GM23338 (cell line): ENCODE measurements around the gene GPRC5C. TPM values are rescaled to one million over a fixed set of nuclear protein-coding genes. Genes with fewer than 3 reads are reported as not detected.

Experiments used
- ATAC-seq: fragments of 200-7000 bp; cut with Tn5 transposase; 3 replicates; pipeline ENCODE4 v1.9.1; 2020
- DNase-seq: peaks from one replicate; pipeline ENCODE4 v3.0.0-alpha.2; 2015; ENCODE audit warnings: low spot score
- H2AFZ ChIP-seq: fragments of 200-600 bp; sonication (generic); 2 replicates; pipeline ENCODE4 v1.8.0; 2016; ENCODE audit warnings: antibody characterized with exemption, mild to moderate bottlenecking, moderate library complexity
- H3F3A ChIP-seq: fragments of 200-600 bp; sonication (generic); replicated peaks from 2 replicates; pipeline ENCODE4 v1.8.0; 2017; ENCODE audit warnings: antibody characterized with exemption, mixed run types, low read depth
- H3K27ac ChIP-seq: fragments of 200-600 bp; sonication (generic); 2 replicates; pipeline ENCODE4 v1.6.1; 2016; ENCODE audit warnings: low read depth
- H3K27me3 ChIP-seq: fragments of 200-600 bp; sonication (generic); 2 replicates; pipeline ENCODE4 v1.8.0; 2016; ENCODE audit warnings: mild to moderate bottlenecking, mixed run types, moderate library complexity; ENCODE audit not compliant: insufficient read depth
- H3K36me3 ChIP-seq: fragments of 200-600 bp; sonication (generic); 2 replicates; pipeline ENCODE4 v1.8.0; 2016; ENCODE audit warnings: mild to moderate bottlenecking; ENCODE audit not compliant: insufficient read depth
- H3K4me1 ChIP-seq: fragments of 200-600 bp; sonication (generic); 2 replicates; pipeline ENCODE4 v1.8.0; 2016; ENCODE audit warnings: mild to moderate bottlenecking, moderate library complexity; ENCODE audit not compliant: insufficient read depth
- H3K4me2 ChIP-seq: fragments of 200-600 bp; sonication (generic); 2 replicates; pipeline ENCODE4 v1.7.1; 2017; ENCODE audit warnings: mixed run types
- H3K4me3 ChIP-seq: fragments of 200-600 bp; sonication (generic); 2 replicates; pipeline ENCODE4 v1.6.1; 2016; ENCODE audit warnings: mixed run types
- H3K79me2 ChIP-seq: fragments of 200-600 bp; sonication (generic); replicated peaks from 2 replicates; pipeline ENCODE4 v1.8.0; 2017; ENCODE audit warnings: mild to moderate bottlenecking; ENCODE audit not compliant: insufficient read depth
- H3K9me2 ChIP-seq: fragments of 200-600 bp; sonication (generic); 2 replicates; pipeline ENCODE4 v1.8.0; 2017; ENCODE audit not compliant: insufficient read depth
- H4K20me1 ChIP-seq: fragments of 200-600 bp; sonication (generic); replicated peaks from 2 replicates; pipeline ENCODE4 v1.8.0; 2017; ENCODE audit warnings: mild to moderate bottlenecking; ENCODE audit not compliant: insufficient read depth
- H3K27ac Mint-ChIP-seq: 2 replicates; pipeline ENCODE4 v1.8.0; 2020; ENCODE audit warnings: inconsistent platforms, mild to moderate bottlenecking, moderate library complexity, mixed read lengths
- H3K27me3 Mint-ChIP-seq: 3 replicates; pipeline ENCODE4 v1.8.0; 2022; ENCODE audit warnings: low read depth, mild to moderate bottlenecking, moderate library complexity, mixed read lengths, inconsistent platforms; ENCODE audit not compliant: insufficient read depth, poor library complexity
- H3K36me3 Mint-ChIP-seq: 3 replicates; pipeline ENCODE4 v1.8.0; 2021; ENCODE audit warnings: low read depth, mild to moderate bottlenecking, inconsistent platforms, moderate library complexity, mixed read lengths
- H3K4me1 Mint-ChIP-seq: 3 replicates; pipeline ENCODE4 v1.8.0; 2020; ENCODE audit warnings: mild to moderate bottlenecking, inconsistent platforms, mixed read lengths
- H3K4me3 Mint-ChIP-seq: 3 replicates; pipeline ENCODE4 v1.8.0; 2021; ENCODE audit warnings: moderate library complexity, mild to moderate bottlenecking, inconsistent platforms, mixed read lengths
- H3K9me3 Mint-ChIP-seq: 3 replicates; pipeline ENCODE4 v1.8.0; 2020; ENCODE audit warnings: moderate library complexity, mild to moderate bottlenecking, inconsistent platforms, mixed read lengths
- CREB1 ChIP-seq: fragments of 250-450 bp; sonication (Bioruptor Pico); IDR thresholded peaks from 2 replicates; pipeline ENCODE4 v1.5.0; 2020; ENCODE audit warnings: low read depth, mild to moderate bottlenecking, moderate library complexity
- EZH2 ChIP-seq: fragments of 200-600 bp; sonication (generic); IDR thresholded peaks from one replicate; pipeline ENCODE4 v1.8.0; 2017; ENCODE audit warnings: antibody characterized with exemption, mild to moderate bottlenecking, low read depth; ENCODE audit not compliant: unreplicated experiment
- EZH2phosphoT487 ChIP-seq: fragments of 200-600 bp; sonication (generic); IDR thresholded peaks from one replicate; pipeline ENCODE4 v1.8.1; 2018; ENCODE audit warnings: antibody characterized with exemption; ENCODE audit not compliant: unreplicated experiment
- JUNB ChIP-seq: IDR thresholded peaks from one replicate; pipeline ENCODE4 v1.6.1; 2016; ENCODE audit warnings: antibody characterized with exemption; ENCODE audit not compliant: unreplicated experiment
- NANOG ChIP-seq: IDR thresholded peaks from 2 replicates; pipeline ENCODE4 v1.6.1; 2016; ENCODE audit warnings: antibody characterized with exemption, borderline replicate concordance
- POLR2AphosphoS5 ChIP-seq: IDR thresholded peaks from 2 replicates; pipeline ENCODE4 v1.6.1; 2016; ENCODE audit warnings: antibody characterized with exemption, low read depth
- STAT1 ChIP-seq: IDR thresholded peaks from one replicate; pipeline ENCODE4 v1.6.1; 2016; ENCODE audit warnings: antibody characterized with exemption; ENCODE audit not compliant: unreplicated experiment
- ZNF331 ChIP-seq: fragments of 250-450 bp; sonication (Bioruptor Pico); IDR thresholded peaks from 2 replicates; pipeline ENCODE4 v1.5.0; 2020; ENCODE audit warnings: low read depth, mild to moderate bottlenecking, moderate library complexity
- polyA plus RNA-seq: library from polyadenylated mRNA; unstranded; fragments of >200 nt; fragmentation: Nextera tagmentation; extraction: Ambion mirVana; gene quantifications from 2 replicates; pipeline ENCODE4 v1.2.1, GENCODE V29; 2016
- total RNA-seq: library from RNA; depleted of rRNA; stranded (reverse); fragments of >200 nt; shearing (Covaris generic); gene quantifications from 2 replicates; pipeline ENCODE4 v1.2.3, GENCODE V29; 2014
- TF ChIP-seq, protein P1 (sequence below): IDR thresholded peaks from one replicate; pipeline ENCODE4 v1.6.1; 2018; ENCODE audit warnings: antibody characterized with exemption; ENCODE audit not compliant: unreplicated experiment
- TF ChIP-seq, protein P2 (sequence below): IDR thresholded peaks from 2 replicates; pipeline ENCODE4 v1.6.1; 2016; ENCODE audit warnings: antibody characterized with exemption
- TF ChIP-seq, protein P3 (sequence below): fragments of 250-450 bp; sonication (Bioruptor Pico); IDR thresholded peaks from 2 replicates; pipeline ENCODE4 v1.5.0; 2020; ENCODE audit warnings: mild to moderate bottlenecking, moderate library complexity

Gene GPRC5C
- total and polyA plus RNA-seq, 2 experiments from 2014 or later: 9.0 to 22.4 TPM

DNA sequence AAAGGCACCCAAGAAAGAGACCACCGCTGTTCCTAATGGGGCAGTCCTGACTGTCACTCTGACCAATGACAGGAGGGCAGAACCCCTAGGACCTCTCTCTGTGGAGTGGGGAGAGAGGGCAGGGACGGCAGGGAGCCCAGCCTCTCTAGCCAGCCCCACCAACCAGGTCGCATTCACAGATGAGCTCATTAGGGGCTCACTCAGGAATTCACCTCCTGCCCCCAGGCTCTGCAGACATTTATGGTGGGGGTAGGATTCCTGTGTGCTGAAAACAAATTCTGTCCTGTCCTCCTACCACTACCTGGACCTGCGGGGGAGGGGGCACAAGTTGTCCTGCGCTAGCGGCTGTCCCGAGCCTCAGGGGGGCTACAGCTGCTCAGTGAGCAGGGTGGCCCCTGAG, 27.7 kb upstream of the GPRC5C start:
- Histone ChIP-seq H3K4me3 (peak overlapping the region; percentile 41), H3F3A (0 out of 2 replicates have a peak, but pooled peaks cover 4% of the 10 kb centered on the region), H4K20me1 (no peaks in the 10 kb centered on the region), H3K9me2 (no peaks in the 10 kb centered on the region), H3K4me2 (peak overlapping the region; percentile 75), H3K4me1 (peaks cover 14% of the 10 kb centered on the region), H2AFZ (peak overlapping the region; percentile 94), H3K79me2 (no peaks in the 10 kb centered on the region), H3K27ac (peak overlapping the region; percentile 78), H3K27me3 (no peaks in the 10 kb centered on the region), H3K36me3 (no peaks in the 10 kb centered on the region)
- Mint-ChIP-seq H3K4me3 (peak overlapping the region; percentile 20; the same call in 1 of the 3 replicates), H3K4me1 (peaks cover 16% of the 10 kb centered on the region), H3K9me3 (no peaks in the 10 kb centered on the region), H3K27ac (peak overlapping the region; percentile 27; the same call in 1 of the 2 replicates), H3K27me3 (peaks cover 11% of the 10 kb centered on the region), H3K36me3 (no peaks in the 10 kb centered on the region)
- ATAC-seq (peak; percentile 93), DNase-seq (peak; percentile 76)
- TF ChIP-seq ZNF331 (CRISPR knock-in tag): no peak
- no peak for TF ChIP-seq EZH2phosphoT487
- no peak for TF ChIP-seq JUNB
- no peak for TF ChIP-seq CREB1 (CRISPR knock-in tag)
- TF ChIP-seq, protein P1, sequence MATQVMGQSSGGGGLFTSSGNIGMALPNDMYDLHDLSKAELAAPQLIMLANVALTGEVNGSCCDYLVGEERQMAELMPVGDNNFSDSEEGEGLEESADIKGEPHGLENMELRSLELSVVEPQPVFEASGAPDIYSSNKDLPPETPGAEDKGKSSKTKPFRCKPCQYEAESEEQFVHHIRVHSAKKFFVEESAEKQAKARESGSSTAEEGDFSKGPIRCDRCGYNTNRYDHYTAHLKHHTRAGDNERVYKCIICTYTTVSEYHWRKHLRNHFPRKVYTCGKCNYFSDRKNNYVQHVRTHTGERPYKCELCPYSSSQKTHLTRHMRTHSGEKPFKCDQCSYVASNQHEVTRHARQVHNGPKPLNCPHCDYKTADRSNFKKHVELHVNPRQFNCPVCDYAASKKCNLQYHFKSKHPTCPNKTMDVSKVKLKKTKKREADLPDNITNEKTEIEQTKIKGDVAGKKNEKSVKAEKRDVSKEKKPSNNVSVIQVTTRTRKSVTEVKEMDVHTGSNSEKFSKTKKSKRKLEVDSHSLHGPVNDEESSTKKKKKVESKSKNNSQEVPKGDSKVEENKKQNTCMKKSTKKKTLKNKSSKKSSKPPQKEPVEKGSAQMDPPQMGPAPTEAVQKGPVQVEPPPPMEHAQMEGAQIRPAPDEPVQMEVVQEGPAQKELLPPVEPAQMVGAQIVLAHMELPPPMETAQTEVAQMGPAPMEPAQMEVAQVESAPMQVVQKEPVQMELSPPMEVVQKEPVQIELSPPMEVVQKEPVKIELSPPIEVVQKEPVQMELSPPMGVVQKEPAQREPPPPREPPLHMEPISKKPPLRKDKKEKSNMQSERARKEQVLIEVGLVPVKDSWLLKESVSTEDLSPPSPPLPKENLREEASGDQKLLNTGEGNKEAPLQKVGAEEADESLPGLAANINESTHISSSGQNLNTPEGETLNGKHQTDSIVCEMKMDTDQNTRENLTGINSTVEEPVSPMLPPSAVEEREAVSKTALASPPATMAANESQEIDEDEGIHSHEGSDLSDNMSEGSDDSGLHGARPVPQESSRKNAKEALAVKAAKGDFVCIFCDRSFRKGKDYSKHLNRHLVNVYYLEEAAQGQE: no peak
- TF ChIP-seq EZH2: no peak

DNA sequence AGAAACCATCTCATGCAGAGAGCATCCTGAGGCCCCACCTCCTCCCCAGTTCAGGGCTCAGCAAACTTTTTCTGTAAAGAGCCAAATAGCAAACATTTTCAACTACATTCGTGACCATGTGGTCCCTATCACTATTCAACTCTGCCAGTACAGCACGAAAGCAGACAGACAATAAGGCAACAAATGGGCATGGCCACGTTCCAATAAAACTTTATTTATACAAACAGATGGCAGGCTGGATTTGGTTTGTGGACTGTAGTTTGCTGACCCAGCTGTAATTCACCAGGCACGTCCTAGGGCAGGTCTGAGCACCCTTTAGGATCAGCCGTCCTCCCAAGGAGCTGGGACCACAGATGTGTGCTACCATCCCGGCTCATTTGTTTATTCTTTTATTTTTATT, 27.1 kb upstream of the GPRC5C start:
- no peaks in the 10 kb centered on the region for H3K79me2 ChIP-seq
- peak overlapping the region; percentile 94 for H2AFZ ChIP-seq
- ATAC-seq: no peak; the same call in 2 of the 3 replicates
- no peak for TF ChIP-seq EZH2
- no peak for TF ChIP-seq STAT1
- TF ChIP-seq POLR2AphosphoS5: no peak
- no peak for TF ChIP-seq EZH2phosphoT487
- TF ChIP-seq CREB1 (CRISPR knock-in tag): no peak
- TF ChIP-seq, protein P2, sequence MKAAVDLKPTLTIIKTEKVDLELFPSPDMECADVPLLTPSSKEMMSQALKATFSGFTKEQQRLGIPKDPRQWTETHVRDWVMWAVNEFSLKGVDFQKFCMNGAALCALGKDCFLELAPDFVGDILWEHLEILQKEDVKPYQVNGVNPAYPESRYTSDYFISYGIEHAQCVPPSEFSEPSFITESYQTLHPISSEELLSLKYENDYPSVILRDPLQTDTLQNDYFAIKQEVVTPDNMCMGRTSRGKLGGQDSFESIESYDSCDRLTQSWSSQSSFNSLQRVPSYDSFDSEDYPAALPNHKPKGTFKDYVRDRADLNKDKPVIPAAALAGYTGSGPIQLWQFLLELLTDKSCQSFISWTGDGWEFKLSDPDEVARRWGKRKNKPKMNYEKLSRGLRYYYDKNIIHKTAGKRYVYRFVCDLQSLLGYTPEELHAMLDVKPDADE: no peak
- TF ChIP-seq ZNF331 (CRISPR knock-in tag): no peak
- TF ChIP-seq, protein P3, sequence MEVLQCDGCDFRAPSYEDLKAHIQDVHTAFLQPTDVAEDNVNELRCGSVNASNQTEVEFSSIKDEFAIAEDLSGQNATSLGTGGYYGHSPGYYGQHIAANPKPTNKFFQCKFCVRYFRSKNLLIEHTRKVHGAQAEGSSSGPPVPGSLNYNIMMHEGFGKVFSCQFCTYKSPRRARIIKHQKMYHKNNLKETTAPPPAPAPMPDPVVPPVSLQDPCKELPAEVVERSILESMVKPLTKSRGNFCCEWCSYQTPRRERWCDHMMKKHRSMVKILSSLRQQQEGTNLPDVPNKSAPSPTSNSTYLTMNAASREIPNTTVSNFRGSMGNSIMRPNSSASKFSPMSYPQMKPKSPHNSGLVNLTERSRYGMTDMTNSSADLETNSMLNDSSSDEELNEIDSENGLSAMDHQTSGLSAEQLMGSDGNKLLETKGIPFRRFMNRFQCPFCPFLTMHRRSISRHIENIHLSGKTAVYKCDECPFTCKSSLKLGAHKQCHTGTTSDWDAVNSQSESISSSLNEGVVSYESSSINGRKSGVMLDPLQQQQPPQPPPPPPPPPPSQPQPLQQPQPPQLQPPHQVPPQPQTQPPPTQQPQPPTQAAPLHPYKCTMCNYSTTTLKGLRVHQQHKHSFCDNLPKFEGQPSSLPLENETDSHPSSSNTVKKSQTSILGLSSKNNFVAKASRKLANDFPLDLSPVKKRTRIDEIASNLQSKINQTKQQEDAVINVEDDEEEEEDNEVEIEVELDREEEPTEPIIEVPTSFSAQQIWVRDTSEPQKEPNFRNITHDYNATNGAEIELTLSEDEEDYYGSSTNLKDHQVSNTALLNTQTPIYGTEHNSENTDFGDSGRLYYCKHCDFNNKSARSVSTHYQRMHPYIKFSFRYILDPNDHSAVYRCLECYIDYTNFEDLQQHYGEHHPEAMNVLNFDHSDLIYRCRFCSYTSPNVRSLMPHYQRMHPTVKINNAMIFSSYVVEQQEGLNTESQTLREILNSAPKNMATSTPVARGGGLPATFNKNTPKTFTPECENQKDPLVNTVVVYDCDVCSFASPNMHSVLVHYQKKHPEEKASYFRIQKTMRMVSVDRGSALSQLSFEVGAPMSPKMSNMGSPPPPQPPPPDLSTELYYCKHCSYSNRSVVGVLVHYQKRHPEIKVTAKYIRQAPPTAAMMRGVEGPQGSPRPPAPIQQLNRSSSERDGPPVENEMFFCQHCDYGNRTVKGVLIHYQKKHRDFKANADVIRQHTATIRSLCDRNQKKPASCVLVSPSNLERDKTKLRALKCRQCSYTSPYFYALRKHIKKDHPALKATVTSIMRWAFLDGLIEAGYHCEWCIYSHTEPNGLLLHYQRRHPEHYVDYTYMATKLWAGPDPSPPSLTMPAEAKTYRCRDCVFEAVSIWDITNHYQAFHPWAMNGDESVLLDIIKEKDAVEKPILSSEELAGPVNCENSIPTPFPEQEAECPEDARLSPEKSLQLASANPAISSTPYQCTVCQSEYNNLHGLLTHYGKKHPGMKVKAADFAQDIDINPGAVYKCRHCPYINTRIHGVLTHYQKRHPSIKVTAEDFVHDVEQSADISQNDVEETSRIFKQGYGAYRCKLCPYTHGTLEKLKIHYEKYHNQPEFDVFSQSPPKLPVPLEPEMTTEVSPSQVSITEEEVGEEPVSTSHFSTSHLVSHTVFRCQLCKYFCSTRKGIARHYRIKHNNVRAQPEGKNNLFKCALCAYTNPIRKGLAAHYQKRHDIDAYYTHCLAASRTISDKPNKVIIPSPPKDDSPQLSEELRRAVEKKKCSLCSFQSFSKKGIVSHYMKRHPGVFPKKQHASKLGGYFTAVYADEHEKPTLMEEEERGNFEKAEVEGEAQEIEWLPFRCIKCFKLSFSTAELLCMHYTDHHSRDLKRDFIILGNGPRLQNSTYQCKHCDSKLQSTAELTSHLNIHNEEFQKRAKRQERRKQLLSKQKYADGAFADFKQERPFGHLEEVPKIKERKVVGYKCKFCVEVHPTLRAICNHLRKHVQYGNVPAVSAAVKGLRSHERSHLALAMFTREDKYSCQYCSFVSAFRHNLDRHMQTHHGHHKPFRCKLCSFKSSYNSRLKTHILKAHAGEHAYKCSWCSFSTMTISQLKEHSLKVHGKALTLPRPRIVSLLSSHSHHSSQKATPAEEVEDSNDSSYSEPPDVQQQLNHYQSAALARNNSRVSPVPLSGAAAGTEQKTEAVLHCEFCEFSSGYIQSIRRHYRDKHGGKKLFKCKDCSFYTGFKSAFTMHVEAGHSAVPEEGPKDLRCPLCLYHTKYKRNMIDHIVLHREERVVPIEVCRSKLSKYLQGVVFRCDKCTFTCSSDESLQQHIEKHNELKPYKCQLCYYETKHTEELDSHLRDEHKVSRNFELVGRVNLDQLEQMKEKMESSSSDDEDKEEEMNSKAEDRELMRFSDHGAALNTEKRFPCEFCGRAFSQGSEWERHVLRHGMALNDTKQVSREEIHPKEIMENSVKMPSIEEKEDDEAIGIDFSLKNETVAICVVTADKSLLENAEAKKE (CRISPR knock-in tag): no peak
- TF ChIP-seq NANOG: no peak
- H3K4me3 Mint-ChIP-seq: peak overlapping the region; percentile 20; the same call in 2 of the 3 replicates
- H3K4me1 ChIP-seq: peaks cover 14% of the 10 kb centered on the region
- H3K27ac ChIP-seq: peak overlapping the region; percentile 78
- no peaks in the 10 kb centered on the region for H4K20me1 ChIP-seq
- H3K9me3 Mint-ChIP-seq: no peaks in the 10 kb centered on the region
- H3K27me3 Mint-ChIP-seq: peaks cover 11% of the 10 kb centered on the region
- H3F3A ChIP-seq: 0 out of 2 replicates have a peak, but pooled peaks cover 4% of the 10 kb centered on the region
- H3K36me3 ChIP-seq: no peaks in the 10 kb centered on the region
- peak overlapping the region; percentile 27; the same call in 1 of the 2 replicates for H3K27ac Mint-ChIP-seq
- peak overlapping the region; percentile 41 for H3K4me3 ChIP-seq
- DNase-seq: no peak
- H3K27me3 ChIP-seq: no peaks in the 10 kb centered on the region
- H3K36me3 Mint-ChIP-seq: no peaks in the 10 kb centered on the region
- peak overlapping the region; percentile 75 for H3K4me2 ChIP-seq
- H3K9me2 ChIP-seq: no peaks in the 10 kb centered on the region
- peaks cover 16% of the 10 kb centered on the region for H3K4me1 Mint-ChIP-seq
